IMR-90 (cell line): ENCODE results near the gene B4GALT7. TPM values are rescaled to one million over a fixed set of nuclear protein-coding genes. Genes with fewer than 3 reads are reported as not detected.

Source experiments
- ATAC-seq: fragments of 200-7000 bp; cut with Tn5 transposase; 2 replicates; pipeline ENCODE4 v1.9.1; 2020; ENCODE audit warnings: low read depth, mild to moderate bottlenecking, moderate library complexity
- BruUV-seq: library from RNA; stranded (reverse); fragments of 400-500 nt; replicated peaks from 2 replicates; lab custom pipeline; 2021; lab: Mats Ljungman, UMichigan
- CTCF ChIA-PET: fragments of 300-600 bp; formaldehyde crosslinking; extraction: SDS; loops from one replicate; lab custom pipeline; 2021; ENCODE audit warnings: antibody characterized with exemption; lab: Yijun Ruan, JAX
- POLR2A ChIA-PET: fragments of 300-600 bp; sonication (Branson Sonifier 250); formaldehyde crosslinking; loops from one replicate; lab custom pipeline; 2022; ENCODE audit warnings: antibody characterized with exemption; ENCODE audit not compliant: unreplicated experiment; lab: Charles Lee
- DNase-seq: peaks from one replicate; pipeline ENCODE4 v3.0.0; 2013
- H2AFZ ChIP-seq: replicated peaks from 2 replicates; pipeline ENCODE3; 2013; ENCODE audit warnings: low read length, mild to moderate bottlenecking; ENCODE audit not compliant: poor library complexity
- H2AK5ac ChIP-seq: 2 replicates; pipeline ENCODE4 v1.6.1; 2013; ENCODE audit warnings: low read depth, low read length, inconsistent platforms
- H2AK9ac ChIP-seq: replicated peaks from 2 replicates; pipeline ENCODE3; 2013; ENCODE audit warnings: mild to moderate bottlenecking, low read depth, low read length, moderate library complexity; ENCODE audit not compliant: poor library complexity
- H2BK120ac ChIP-seq: 2 replicates; pipeline ENCODE4 v1.6.1; 2013; ENCODE audit warnings: low read depth, low read length, inconsistent platforms
- H2BK15ac ChIP-seq: 3 replicates; pipeline ENCODE4 v1.6.1; 2013; ENCODE audit warnings: low read depth, low read length, inconsistent platforms
- H2BK20ac ChIP-seq: 2 replicates; pipeline ENCODE4 v1.6.1; 2013; ENCODE audit warnings: low read depth, mild to moderate bottlenecking, inconsistent platforms, low read length, moderate library complexity
- H2BK5ac ChIP-seq: 2 replicates; pipeline ENCODE4 v1.6.1; 2013; ENCODE audit warnings: mild to moderate bottlenecking, low read depth, low read length, inconsistent platforms; ENCODE audit not compliant: poor library complexity, severe bottlenecking
- H3K14ac ChIP-seq: replicated peaks from 2 replicates; pipeline ENCODE4 v1.6.1; 2013; ENCODE audit warnings: low read depth, low read length, inconsistent platforms
- H3K18ac ChIP-seq: 2 replicates; pipeline ENCODE4 v1.6.1; 2013; ENCODE audit warnings: low read depth, low read length, control low read depth
- H3K23ac ChIP-seq: 2 replicates; pipeline ENCODE4 v1.6.1; 2013; ENCODE audit warnings: low read depth, low read length, inconsistent platforms
- H3K27ac ChIP-seq: 2 replicates; pipeline ENCODE4 v1.5.1; 2013; ENCODE audit warnings: mild to moderate bottlenecking, control low read depth, low read length; ENCODE audit not compliant: insufficient read depth
- H3K27me3 ChIP-seq: 2 replicates; pipeline ENCODE4 v1.6.1; 2013; ENCODE audit warnings: low read length; ENCODE audit not compliant: control insufficient read depth, insufficient read depth
- H3K36me3 ChIP-seq: 2 replicates; pipeline ENCODE4 v1.6.1; 2013; ENCODE audit warnings: low read length, mixed read lengths; ENCODE audit not compliant: control insufficient read depth, insufficient read depth
- H3K4ac ChIP-seq: 2 replicates; pipeline ENCODE4 v1.6.1; 2013; ENCODE audit warnings: low read depth, low read length, inconsistent platforms
- H3K4me1 ChIP-seq: 2 replicates; pipeline ENCODE4 v1.6.1; 2013; ENCODE audit warnings: low read length, mixed read lengths; ENCODE audit not compliant: control insufficient read depth, insufficient read depth
- H3K4me2 ChIP-seq: 2 replicates; pipeline ENCODE4 v1.6.1; 2013; ENCODE audit warnings: low read depth, mild to moderate bottlenecking, control low read depth, low read length, moderate library complexity
- H3K4me3 ChIP-seq: 2 replicates; pipeline ENCODE4 v1.5.1; 2013; ENCODE audit warnings: low read depth, mild to moderate bottlenecking, control low read depth, low read length, moderate library complexity; ENCODE audit not compliant: insufficient read depth
- H3K56ac ChIP-seq: 2 replicates; pipeline ENCODE4 v1.6.1; 2013; ENCODE audit warnings: low read length, inconsistent platforms; ENCODE audit not compliant: insufficient read depth; ENCODE audit errors: extremely low read depth
- H3K79me1 ChIP-seq, 2 experiments: 2 replicates each; pipeline ENCODE4 v1.6.1; 2013; ENCODE audit warnings: low read length in 2 of 2, inconsistent platforms in 1 of 2, low read depth in 1 of 2
- H3K9ac ChIP-seq: 2 replicates; pipeline ENCODE4 v1.6.1; 2013; ENCODE audit warnings: low read depth, low read length, control low read depth
- H3K9me1 ChIP-seq: 2 replicates; pipeline ENCODE4 v1.6.1; 2013; ENCODE audit warnings: low read length, inconsistent platforms; ENCODE audit not compliant: insufficient read depth
- H3K9me3 ChIP-seq: 2 replicates; pipeline ENCODE4 v1.6.1; 2013; ENCODE audit warnings: low read length; ENCODE audit not compliant: control insufficient read depth, insufficient read depth
- H4K20me1 ChIP-seq: 2 replicates; pipeline ENCODE4 v1.6.1; 2013; ENCODE audit warnings: low read length, inconsistent platforms; ENCODE audit not compliant: insufficient read depth
- H4K5ac ChIP-seq: 2 replicates; pipeline ENCODE4 v1.6.1; 2013; ENCODE audit warnings: mild to moderate bottlenecking, low read depth, low read length, control low read depth
- H4K8ac ChIP-seq, 2 experiments: 2 replicates each; pipeline ENCODE4 v1.6.1; 2013; ENCODE audit warnings: low read depth in 2 of 2, low read length in 2 of 2, control low read depth in 1 of 2, inconsistent platforms in 1 of 2
- H4K91ac ChIP-seq: 2 replicates; pipeline ENCODE4 v1.6.1; 2013; ENCODE audit warnings: low read depth, low read length, inconsistent platforms; ENCODE audit not compliant: insufficient read depth
- CEBPB ChIP-seq: IDR thresholded peaks from 2 replicates; pipeline ENCODE4 v1.6.1; 2012; ENCODE audit warnings: low read depth, low read length, improper control_type of control experiment
- CTCF ChIP-seq: conservative IDR thresholded peaks from 2 replicates; pipeline ENCODE4 v1.5.1; 2012; ENCODE audit warnings: mild to moderate bottlenecking, low read depth, low read length, improper control_type of control experiment
- ELK1 ChIP-seq: fragments of 150-350 bp; IDR thresholded peaks from 2 replicates; pipeline ENCODE4 v1.6.1; 2016; ENCODE audit warnings: low read depth, mild to moderate bottlenecking, low read length, moderate library complexity, borderline replicate concordance
- FOS ChIP-seq: fragments of 150-350 bp; IDR thresholded peaks from 2 replicates; pipeline ENCODE4 v1.6.1; 2016; ENCODE audit warnings: low read depth, low read length
- MAZ ChIP-seq: IDR thresholded peaks from 2 replicates; pipeline ENCODE4 v1.6.1; 2012; ENCODE audit warnings: low read depth, mild to moderate bottlenecking, low read length, improper control_type of control experiment, moderate library complexity, borderline replicate concordance
- MXI1 ChIP-seq: IDR thresholded peaks from 2 replicates; pipeline ENCODE4 v1.6.1; 2012; ENCODE audit warnings: low read depth, mild to moderate bottlenecking, low read length, moderate library complexity, borderline replicate concordance
- NFE2L2 ChIP-seq: fragments of 150-350 bp; IDR thresholded peaks from 2 replicates; pipeline ENCODE4 v1.6.1; 2016; ENCODE audit warnings: low read depth, mild to moderate bottlenecking, low read length
- RAD21 ChIP-seq: IDR thresholded peaks from 2 replicates; pipeline ENCODE4 v1.6.1; 2012; ENCODE audit warnings: low read length, improper control_type of control experiment
- RCOR1 ChIP-seq: IDR thresholded peaks from 2 replicates; pipeline ENCODE4 v1.6.1; 2012; ENCODE audit warnings: mild to moderate bottlenecking, low read length, improper control_type of control experiment; ENCODE audit not compliant: insufficient replicate concordance
- RFX5 ChIP-seq: IDR thresholded peaks from 2 replicates; pipeline ENCODE4 v1.8.0; 2012; ENCODE audit warnings: low read depth, mild to moderate bottlenecking, low read length, moderate library complexity
- SMC3 ChIP-seq: fragments of 150-350 bp; IDR thresholded peaks from 2 replicates; pipeline ENCODE4 v1.6.1; 2016; ENCODE audit warnings: low read depth, mild to moderate bottlenecking, antibody characterized with exemption, low read length, moderate library complexity
- USF2 ChIP-seq: fragments of 150-350 bp; IDR thresholded peaks from 2 replicates; pipeline ENCODE4 v1.6.1; 2017; ENCODE audit warnings: mild to moderate bottlenecking, antibody characterized with exemption, low read length, low read depth
- WGBS, 2 experiments: methylation state at CpG; one replicate each; pipeline versions ENCODE4 v1.1.5 to v1.1.7; 2013; ENCODE audit warnings: missing lambda C conversion rate in 2 of 2; ENCODE audit not compliant: insufficient read length in 1 of 2; ENCODE audit errors: extremely low coverage in 2 of 2; 5-methylcytosine and 5-hydroxymethylcytosine counted together
- dilution Hi-C: fragments of 300-500 bp; cut with HindIII; formaldehyde crosslinking; loops from one replicate; pipeline ENCODE4 v1.14.3; 2018; ENCODE audit warnings: low sequenced_read_pairs; ENCODE audit not compliant: unreplicated experiment
- in situ Hi-C: fragments of 300-500 bp; cut with MboI; formaldehyde crosslinking; loops from 3 replicates; pipeline ENCODE4 v1.14.3; 2019; ENCODE audit warnings: low sequenced_read_pairs, inconsistent platforms, mixed read lengths
- intact Hi-C: fragments of 100-400 bp; cut with micrococcal nuclease; formaldehyde crosslinking; loops from 2 replicates; pipeline ENCODE4 v1.10.0; 2022
- polyA plus RNA-seq, 3 experiments: library from polyadenylated mRNA; depleted of rRNA; stranded (reverse); fragments of >200 nt; gene quantifications; 2 replicates each; pipeline ENCODE4 v1.2.3, GENCODE V29; 2012; ENCODE audit warnings: low replicate concordance in 1 of 3
- total RNA-seq: library from RNA; depleted of rRNA; stranded (reverse); fragments of >200 nt; gene quantifications from 2 replicates; pipeline ENCODE4 v1.2.3, GENCODE V29; 2012

B4GALT7 gene
- total and polyA plus RNA-seq, 2 of the 4 experiments (the other 2 are of a cell fraction): 29.2 to 79.6 TPM

- ChIA-PET CTCF (no interaction called here), POLR2A (no interaction called here)
- Histone ChIP-seq H2BK5ac (no peak overlapping the region), H3K9me3 (no peaks in the 10 kb centered on the region), H3K18ac (no peak overlapping the region), H4K20me1 (peaks cover 2% of the 10 kb centered on the region; the same call in 1 of the 2 replicates), H3K27ac (no peak overlapping the region), H4K8ac (no peak overlapping the region), H3K23ac (no peak overlapping the region), H3K9ac (no peak overlapping the region), H2BK120ac (no peak overlapping the region), H3K14ac (no peak overlapping the region), H3K36me3 (peaks cover 2% of the 10 kb centered on the region), H3K27me3 (peaks cover 2% of the 10 kb centered on the region), H2BK15ac (no peak overlapping the region), H3K4ac (no peak overlapping the region), H3K9me1 (peaks cover 10% of the 10 kb centered on the region), H3K4me1 (peaks cover 1% of the 10 kb centered on the region; the same call in 1 of the 2 replicates), H3K4me2 (no peak overlapping the region), H3K4me3 (no peak overlapping the region), H3K56ac (no peak overlapping the region), H3K79me1 (peaks cover 7 to 12% of the 10 kb centered on the region in 2 experiments), H2AFZ (no peak overlapping the region), H4K91ac (no peak overlapping the region), H2AK5ac (no peak overlapping the region), H2BK20ac (no peak overlapping the region), H2AK9ac (no peak overlapping the region), H4K5ac (no peak overlapping the region)
- WGBS, 2 experiments: 54% methylated on average over 4 of the region's 13 CpGs; no CpG with 5 or more reads in 1 of the 2 experiments
- dilution Hi-C loops: no loop called here
- ATAC-seq: no peak
- TF ChIP-seq MXI1 (no peak), NFE2L2 (no peak), RAD21 (no peak), RFX5 (no peak), SMC3 (no peak), ELK1 (no peak), MAZ (no peak), USF2 (no peak), CTCF (no peak), RCOR1 (no peak), CEBPB (no peak), FOS (no peak)
- no peak for DNase-seq
- intact Hi-C loops: no loop called here
- no TSS peak for BruUV-seq
- in situ Hi-C loops: no loop called here
Measured at GRCh38 chr5:177588413-177588909, 11.5 kb upstream of the B4GALT7 start.
